ENCODE results near the gene PON2.
A peak's percentile ranks its signal among the peaks of the same experiment; 100 is the strongest.
"Not testable (repeated sequence)": the region's sequence is repeated elsewhere in the genome, so short reads cannot be mapped to it uniquely, and the experiment has no call there.

PON2 gene

GRCh38 chr7:95398155-95398940 lies 36.5 kb downstream of the PON2 start:
- DNase-seq = no peak

- DNase-seq = no peak
Measured at GRCh38 chr7:95397381-95397780, 37.4 kb downstream of the PON2 start.

- peak; percentile 33 for DNase-seq
Measured at GRCh38 chr7:95396136-95397032, 38.4 kb downstream of the PON2 start, which contains the start of gene PON3. TSS of gene PON3 (minus strand) at chr7:95396375. CDS start at chr7:95396350, 25 bp downstream.

GRCh38 chr7:95395755-95396135 lies 39.1 kb downstream of the PON2 start:
- DNase-seq = no peak

- no peak for DNase-seq
Measured at GRCh38 chr7:95394370-95394769, 40.5 kb downstream of the PON2 start.

GRCh38 chr7:95391761-95392160 lies 43.1 kb downstream of the PON2 start:
- DNase-seq = no peak

- DNase-seq = no peak
Measured at GRCh38 chr7:95389516-95389915, 45.3 kb downstream of the PON2 start.

- DNase-seq = not testable (repeated sequence)
Measured at GRCh38 chr7:95379457-95379856, 55.4 kb downstream of the PON2 start.

GRCh38 chr7:95376632-95377400 lies 58.0 kb downstream of the PON2 start:
- DNase-seq = no peak

GRCh38 chr7:95375591-95376257 lies 59.1 kb downstream of the PON2 start:
- DNase-seq = no peak

GRCh38 chr7:95373323-95373722 lies 61.5 kb downstream of the PON2 start:
- DNase-seq = no peak

GRCh38 chr7:95368235-95368634 lies 66.6 kb downstream of the PON2 start:
- no peak for DNase-seq

- DNase-seq = no peak
Measured at GRCh38 chr7:95367606-95368005, 67.2 kb downstream of the PON2 start.

GRCh38 chr7:95365151-95365550 lies 69.7 kb downstream of the PON2 start:
- no peak for DNase-seq

- no peak for DNase-seq
Measured at GRCh38 chr7:95357623-95358022, 77.2 kb downstream of the PON2 start.

All from left hindlimb (tissue), 1 donor.